Stimulated activated CD8-positive, alpha-beta memory T cell treated with anti-CD3 and anti-CD28 coated beads, Interleukin-7, amount 100 ng/mL, for 1 hour (primary cell): ENCODE data around the gene CCR6.
"Not testable (repeated sequence)": the region's sequence is repeated elsewhere in the genome, so short reads cannot be mapped to it uniquely, and the experiment has no call there.

Source experiments
- DNase-seq, 2 donors: peaks; one replicate each; pipeline ENCODE4 v3.0.0-alpha.2; 2020; ENCODE audit warnings: low read depth in 2 of 2

Gene CCR6

DNA sequence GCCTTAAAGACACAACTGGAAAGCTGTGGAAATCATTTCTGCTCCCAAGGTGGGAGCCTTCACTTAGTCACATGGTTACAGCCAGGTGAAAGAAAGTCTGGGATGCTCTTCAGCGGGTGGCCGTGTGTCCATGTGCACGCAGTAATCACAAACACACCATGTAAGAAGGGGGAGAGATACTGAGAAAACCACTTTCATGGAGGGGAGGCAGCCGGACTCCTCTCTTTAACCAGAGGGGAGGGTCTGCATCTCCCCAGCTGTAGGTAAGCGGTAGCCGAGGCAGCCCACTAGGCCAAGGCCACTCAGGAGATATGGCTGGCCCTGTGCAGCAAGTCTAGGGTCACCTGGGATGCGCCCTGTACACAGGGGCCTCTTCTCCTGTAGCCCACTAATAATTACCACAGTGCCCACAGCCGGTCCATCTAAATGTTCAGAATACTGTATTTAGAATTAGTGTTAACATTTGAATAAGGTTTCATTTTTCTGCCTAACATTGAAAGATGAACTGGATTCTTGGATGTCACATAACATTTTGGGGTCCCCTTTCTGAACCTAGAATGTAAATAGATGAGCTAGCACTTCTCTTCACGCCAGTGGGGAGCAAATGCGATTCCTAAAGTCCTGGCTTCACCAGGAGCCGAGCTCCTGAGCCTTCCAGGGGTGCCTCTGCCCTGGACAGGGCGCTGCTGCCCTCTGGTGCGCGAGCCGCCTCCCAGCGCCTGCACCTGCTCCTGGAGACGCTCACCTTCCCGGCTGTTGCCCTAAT lies 19.0 kb downstream of the CCR6 start:
- DNase-seq: no peak

DNA sequence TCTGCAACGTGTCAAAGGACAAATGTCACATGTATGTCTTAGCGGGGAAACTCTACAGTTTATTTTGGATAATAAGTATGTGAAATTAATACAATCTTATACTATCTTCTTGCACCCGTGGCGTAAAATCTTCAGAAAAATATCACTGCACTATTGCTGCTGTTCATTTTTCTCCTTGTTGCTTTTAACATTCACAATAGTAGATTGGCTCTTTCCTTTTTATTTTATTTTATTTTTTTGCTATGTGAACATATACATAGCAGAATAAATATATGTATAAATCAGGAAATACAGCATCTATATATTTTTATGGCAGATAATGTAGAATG lies 19.5 kb downstream of the CCR6 start:
- DNase-seq: no peak

DNA sequence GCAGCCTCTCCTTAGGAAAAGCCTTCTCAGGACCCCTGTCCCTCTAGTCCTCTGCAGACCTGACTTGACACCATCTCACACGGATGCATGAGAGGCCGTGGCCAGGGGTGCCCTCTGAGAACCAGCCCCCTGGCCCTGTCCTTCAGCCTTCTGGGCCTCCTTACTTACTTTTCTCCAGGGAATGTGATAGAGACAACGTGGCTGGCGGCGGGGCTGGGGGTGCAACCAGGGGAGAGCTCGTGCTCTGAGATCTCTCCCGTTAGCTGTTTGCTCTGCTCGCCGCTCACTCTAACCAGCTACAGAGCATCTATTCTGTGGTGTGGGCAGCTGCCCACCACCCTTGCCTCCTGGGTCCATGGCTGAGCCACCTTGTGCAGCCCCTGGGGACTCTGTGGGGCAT lies 20.1 kb downstream of the CCR6 start:
- no peak for DNase-seq

- no peak for DNase-seq
Measured at GRCh38 chr6:167145461-167145860, 22.6 kb downstream of the CCR6 start.

DNA sequence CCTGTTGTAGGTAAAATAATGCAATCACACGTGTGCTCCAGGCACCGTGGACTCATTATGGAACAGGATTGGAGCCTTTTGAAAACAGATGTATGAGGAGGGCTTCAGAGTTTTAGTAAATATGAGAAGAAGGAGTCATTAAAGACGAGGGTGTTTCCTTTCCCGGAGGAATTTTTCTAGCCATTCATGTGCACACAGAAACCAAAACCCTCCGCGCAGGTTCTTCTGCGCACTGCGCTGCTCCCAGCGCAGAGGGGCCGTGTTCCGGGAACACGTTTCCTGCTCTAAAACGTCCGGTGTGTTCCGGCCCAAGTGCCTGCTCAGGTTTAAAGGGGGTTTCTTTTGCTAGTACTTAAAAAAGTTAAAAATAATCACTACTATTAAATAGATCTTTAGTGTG lies 23.2 kb downstream of the CCR6 start:
- no peak for DNase-seq

GRCh38 chr6:167146977-167147376 lies 24.1 kb downstream of the CCR6 start:
- DNase-seq: no peak

GRCh38 chr6:167148021-167148420 lies 25.1 kb downstream of the CCR6 start:
- no peak for DNase-seq

- no peak for DNase-seq
Measured at GRCh38 chr6:167148997-167149396, 26.1 kb downstream of the CCR6 start.

- DNase-seq: no peak
Measured at GRCh38 chr6:167150941-167151549, 28.1 kb downstream of the CCR6 start.

DNA sequence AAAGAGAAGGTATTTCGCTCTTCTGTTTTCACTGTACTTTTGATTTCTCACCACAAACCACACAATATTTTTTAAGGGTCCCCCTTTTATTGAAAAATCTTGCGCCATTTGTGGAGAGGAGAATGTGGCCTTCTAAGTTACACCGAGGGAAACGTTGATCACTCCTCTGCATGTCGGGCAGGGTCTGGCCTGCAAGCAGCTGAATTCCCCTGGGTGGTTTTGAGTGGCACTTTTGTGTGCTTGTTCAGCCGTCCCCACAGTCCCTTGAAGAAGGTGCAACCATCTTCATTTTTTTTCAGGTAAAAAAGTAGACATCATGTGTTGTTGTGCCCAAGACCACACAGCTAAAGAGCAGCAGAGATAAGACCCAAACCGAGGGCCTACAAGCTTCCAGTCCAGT lies 28.8 kb downstream of the CCR6 start:
- no peak for DNase-seq

- no peak for DNase-seq
Measured at GRCh38 chr6:167152862-167153261, 30.0 kb downstream of the CCR6 start.

- no peak for DNase-seq
Measured at GRCh38 chr6:167153521-167153959, 30.6 kb downstream of the CCR6 start.

- no peak for DNase-seq
Measured at GRCh38 chr6:167154291-167154690, 31.4 kb downstream of the CCR6 start.

- DNase-seq: no peak
Measured at GRCh38 chr6:167154895-167155294, 32.0 kb downstream of the CCR6 start.

- no peak for DNase-seq
Measured at GRCh38 chr6:167157414-167157813, 34.5 kb downstream of the CCR6 start.

- DNase-seq: no peak
Measured at GRCh38 chr6:167157863-167158262, 35.0 kb downstream of the CCR6 start, which contains the start of gene GPR31. TSS of gene GPR31 (minus strand) at chr6:167157980. CDS start at chr6:167157831, 149 bp downstream.

DNA sequence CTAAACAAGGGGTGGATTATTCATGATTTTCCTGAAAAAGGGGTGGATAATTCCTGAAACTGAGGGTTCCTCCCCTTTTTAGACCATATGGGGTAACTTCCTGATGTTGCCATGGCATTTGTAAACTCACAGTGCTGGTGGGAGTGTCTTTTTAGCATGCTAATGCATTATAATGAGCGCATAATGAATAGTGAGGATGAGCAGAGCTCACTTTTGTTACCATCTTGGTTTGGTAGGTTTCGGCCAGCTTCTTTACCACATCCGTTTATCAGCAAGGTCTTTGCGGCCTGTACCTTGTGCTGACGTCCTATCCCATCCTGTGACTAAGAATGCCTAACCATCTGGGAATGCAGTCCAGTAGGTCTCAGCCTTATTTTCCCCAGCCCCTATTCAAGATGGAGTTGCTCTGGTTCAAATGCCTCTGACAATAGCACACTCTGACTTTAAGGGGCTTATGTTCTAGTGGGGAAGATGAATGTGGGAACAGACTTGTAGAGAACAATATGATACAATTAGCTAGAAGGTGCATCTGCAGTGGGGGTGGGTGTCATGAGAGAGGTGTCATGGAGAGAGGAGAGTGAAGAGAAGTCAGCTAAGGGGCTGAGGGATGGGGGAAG lies 39.1 kb downstream of the CCR6 start:
- DNase-seq: no peak

DNA sequence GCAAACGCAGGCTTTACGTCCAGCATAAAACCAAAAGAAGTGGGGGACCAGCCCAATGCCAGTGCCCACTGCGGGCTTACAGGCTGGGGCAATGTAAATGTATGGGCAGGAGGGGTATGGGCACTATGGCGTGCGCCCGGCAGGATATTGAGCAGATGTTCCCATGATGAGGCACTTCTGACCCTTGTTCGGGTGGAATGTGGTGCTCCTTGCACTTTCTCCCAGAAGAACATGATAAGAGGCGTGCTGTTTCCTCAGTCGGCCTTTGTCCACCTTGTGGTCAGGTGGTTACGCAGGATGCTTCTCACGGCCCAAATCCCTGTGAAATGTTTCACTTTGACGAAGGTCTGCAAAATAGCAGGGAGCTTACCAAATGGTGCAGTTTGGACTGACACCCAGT lies 39.7 kb downstream of the CCR6 start:
- no peak for DNase-seq

GRCh38 chr6:167163476-167164011 lies 40.6 kb downstream of the CCR6 start:
- no peak for DNase-seq

DNA sequence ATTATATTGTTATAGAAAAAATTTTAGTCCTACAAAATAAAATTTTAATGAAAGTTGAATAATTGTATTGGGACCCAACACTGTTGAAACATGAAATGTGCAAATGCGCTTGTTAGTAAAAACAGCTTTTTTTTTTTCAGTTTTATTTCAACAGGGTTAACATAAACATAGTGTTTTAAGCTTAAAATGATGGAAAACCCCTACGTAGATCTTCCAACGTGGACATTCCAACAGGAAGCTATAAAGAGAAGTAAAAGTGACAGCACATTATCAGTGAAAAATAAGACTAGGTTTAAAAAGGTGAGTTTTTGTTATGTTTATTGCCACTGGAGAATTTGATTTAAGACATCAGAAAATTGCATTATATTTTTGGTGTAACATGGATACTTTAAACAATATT lies 41.4 kb downstream of the CCR6 start:
- DNase-seq: no peak

DNA sequence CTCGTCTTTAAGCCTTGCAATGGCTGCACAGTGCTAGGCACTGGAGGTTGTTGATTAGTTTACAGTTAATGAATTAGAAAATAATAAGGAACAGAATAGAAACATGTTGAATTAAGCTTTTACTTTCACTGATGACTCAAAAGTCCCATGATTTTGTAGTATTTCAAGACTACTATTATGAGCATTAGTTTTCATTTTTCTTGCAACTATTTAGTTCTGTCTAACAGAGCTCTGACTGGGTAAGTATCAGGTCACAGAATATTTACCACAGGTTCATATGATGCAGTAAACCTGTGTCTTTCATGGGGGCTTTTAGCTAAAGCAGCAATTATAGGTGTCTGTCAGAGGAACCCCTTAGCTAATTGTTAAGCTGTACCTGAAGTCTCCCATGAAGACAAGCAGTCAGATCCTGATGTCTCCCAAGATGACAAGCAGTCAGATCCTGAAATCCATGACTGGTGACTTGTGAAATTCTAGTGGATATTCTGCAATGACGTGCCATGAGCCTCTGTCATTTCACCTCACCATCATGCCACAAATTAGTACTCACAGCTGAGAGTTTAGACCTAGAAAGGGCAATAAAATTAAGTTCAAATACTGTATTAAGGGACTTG lies 43.1 kb downstream of the CCR6 start:
- DNase-seq: no peak

DNA sequence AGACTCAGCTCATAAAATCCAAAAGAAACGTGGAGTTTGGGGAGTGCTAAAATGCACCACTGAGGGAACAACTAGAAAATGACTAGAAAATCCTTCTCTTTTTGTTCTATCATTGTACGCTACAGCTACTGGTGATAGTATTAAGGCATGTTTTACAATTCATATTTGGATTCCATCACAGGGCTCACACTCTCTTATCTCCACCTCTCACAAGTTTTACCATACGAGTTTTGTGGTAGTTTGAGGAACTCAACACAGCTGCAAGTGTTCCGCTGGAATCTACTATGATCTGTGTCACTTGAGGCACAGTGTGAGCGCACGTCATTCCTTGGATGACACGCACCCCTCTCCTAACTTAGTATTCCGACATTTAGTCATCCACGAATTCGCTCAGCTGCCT lies 44.8 kb downstream of the CCR6 start:
- DNase-seq: not testable (repeated sequence)
